ENCODE measurements around the gene LARGE2. TPM values are rescaled to one million over a fixed set of nuclear protein-coding genes. Genes with fewer than 3 reads are reported as not detected.
A peak's percentile ranks its signal among the peaks of the same experiment; 100 is the strongest.

LARGE2 gene
- total and polyA plus RNA-seq, 9 of the 15 experiments (the other 6 are each of a cell fraction or from before 2014, with no cell fraction given) = 0.56 to 14.1 (median 6.6) TPM

GRCh38 chr11:45964911-45965389, 42.5 kb downstream of the LARGE2 start (continued):
- TF ChIP-seq TRIM25 (IDR thresholded peaks at IDR 0.05; ENCODE audit: borderline replicate concordance) = no peak
- peak; percentile 84 for TF ChIP-seq DEAF1 (CRISPR knock-in tag; IDR thresholded peaks at IDR 0.05)
- no peak for TF ChIP-seq TGIF2 (CRISPR knock-in tag; IDR thresholded peaks at IDR 0.05)
- no peak for TF ChIP-seq PBX2 (CRISPR knock-in tag; IDR thresholded peaks at IDR 0.05; ENCODE audit: low read depth)
- no peak for TF ChIP-seq PBX2 (tag; conservative IDR thresholded peaks at IDR 0.05; ENCODE audit: low read depth)
- TF ChIP-seq SP1 (CRISPR knock-in tag; IDR thresholded peaks at IDR 0.05) = 0 out of 2 replicates have a peak, but pooled peaks have one; percentile 17
- no peak for TF ChIP-seq ZNF699 (CRISPR knock-in tag; IDR thresholded peaks at IDR 0.05; ENCODE audit: insufficient replicate concordance)
- TF ChIP-seq ZNF23 (CRISPR knock-in tag; IDR thresholded peaks at IDR 0.05) = no peak
- TF ChIP-seq HMGXB4 (CRISPR knock-in tag; IDR thresholded peaks at IDR 0.05) = no peak
- no peak for TF ChIP-seq GTF3C2 (IDR thresholded peaks at IDR 0.05; ENCODE audit: borderline replicate concordance, extremely low read depth, insufficient read length)
- TF ChIP-seq MNT (conservative IDR thresholded peaks at IDR 0.05) = peak in 1 of 2 experiments; percentile 37; a peak in 1 of 4 replicates
- TF ChIP-seq ZNF445 (CRISPR knock-in tag; IDR thresholded peaks at IDR 0.05; ENCODE audit: low read depth) = no peak
- no peak for TF ChIP-seq POLR2H (tag; IDR thresholded peaks at IDR 0.05; ENCODE audit: low read depth)

All from K562 (cell line).